ENCODE measurements around the gene NCS1. TPM values are rescaled to one million over a fixed set of nuclear protein-coding genes. Genes with fewer than 3 reads are reported as not detected.
"Not testable (repeated sequence)": the region's sequence is repeated elsewhere in the genome, so short reads cannot be mapped to it uniquely, and the experiment has no call there.

The NCS1 gene
- total RNA-seq, 1 donor = 0.27 TPM

DNA sequence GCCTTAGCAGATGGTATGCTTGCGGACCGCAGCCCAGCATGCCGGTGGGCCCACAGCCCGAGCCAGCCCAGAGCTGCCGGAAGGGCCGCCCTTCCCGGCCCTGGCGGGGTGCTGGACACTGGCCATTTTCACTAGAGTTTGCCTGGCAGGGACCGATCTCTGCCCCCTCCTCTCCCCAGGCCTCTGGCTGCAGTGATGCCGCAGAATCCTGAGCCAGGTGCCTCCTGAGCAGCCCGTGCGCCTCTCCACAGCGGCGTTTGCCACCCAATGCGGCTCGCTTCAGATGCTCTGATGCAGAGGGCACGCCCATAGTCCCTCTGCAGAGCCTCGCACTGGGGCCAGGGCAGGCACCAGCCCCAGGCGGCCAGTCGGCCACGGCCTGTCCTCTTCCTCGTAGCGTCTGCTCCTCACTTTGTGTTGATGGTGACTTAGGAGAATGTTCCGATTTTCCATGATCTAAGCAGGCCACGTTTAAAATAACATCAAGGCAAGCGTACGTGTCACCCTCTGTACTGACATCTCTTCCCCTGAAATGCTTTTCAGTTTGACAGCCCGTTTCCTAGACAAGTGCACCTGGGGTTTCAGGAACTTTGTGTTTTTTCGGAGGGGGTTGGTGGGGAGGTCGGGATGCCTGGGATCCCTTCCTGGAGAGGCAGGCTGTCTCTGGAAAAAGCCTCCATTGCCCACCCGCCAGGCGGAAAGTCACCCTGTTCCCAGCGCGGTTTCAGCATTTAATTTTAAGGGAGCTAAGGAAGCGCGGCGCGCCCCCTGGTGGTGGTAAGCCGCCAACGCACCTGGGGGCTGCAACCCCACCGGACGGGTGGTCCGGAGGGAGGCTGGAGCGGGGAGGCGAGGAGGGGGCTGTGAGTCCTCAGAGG is 63.6 kb downstream of the NCS1 start:
- DNase-seq (ENCODE audit: low read depth in 2 of 3, low spot score in 2 of 3) = peak; percentile 56 to 70 (median 68)

DNA sequence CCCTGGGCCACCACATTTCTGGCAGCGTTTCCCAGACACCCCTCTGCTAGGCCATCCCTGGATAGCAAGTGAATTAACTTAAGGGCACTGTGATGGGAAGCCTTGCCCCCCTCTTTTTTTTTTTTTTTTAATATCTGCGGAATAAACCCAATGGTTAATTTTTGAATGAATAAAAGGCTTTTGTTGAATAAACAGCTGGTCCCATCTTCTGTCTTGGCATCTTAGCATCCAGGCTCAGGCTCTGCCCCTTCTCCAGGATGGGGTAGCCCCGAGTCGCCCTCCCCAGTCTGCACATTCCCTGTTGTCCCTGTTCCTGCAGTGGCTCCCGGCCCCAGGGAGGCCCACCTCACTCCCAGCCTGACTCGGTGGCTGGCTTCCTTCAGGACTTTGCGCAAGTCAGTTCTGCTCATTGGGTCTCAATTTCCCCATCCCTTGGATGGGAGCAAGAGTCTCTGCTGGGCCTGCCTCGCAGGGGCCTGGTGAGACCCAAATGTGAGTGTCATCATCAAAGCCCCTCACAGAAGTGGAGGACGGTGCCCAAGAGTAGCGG is 64.3 kb downstream of the NCS1 start:
- no peak for DNase-seq (ENCODE audit: low read depth in 2 of 3, low spot score in 2 of 3)

DNA sequence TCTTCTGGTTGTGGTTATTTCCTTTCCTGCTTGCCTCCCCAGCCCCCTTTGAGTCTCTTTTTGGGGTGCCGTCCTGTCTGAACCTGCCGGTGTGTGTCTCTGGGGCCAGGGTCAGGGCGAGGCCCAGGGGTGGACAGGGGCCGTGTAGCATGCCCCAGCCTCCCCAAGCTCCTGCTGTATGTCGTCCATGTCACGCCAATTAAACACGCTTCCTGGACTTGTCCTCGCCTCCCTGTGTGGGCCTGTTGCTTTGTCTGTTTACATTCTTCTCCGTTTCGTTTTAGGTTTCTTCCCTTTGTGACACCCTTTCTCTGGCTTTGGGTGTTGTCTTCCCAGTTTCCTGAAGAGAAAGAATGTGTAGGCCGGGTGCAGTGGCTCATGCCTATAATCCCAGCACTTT is 64.9 kb downstream of the NCS1 start:
- no peak for DNase-seq (ENCODE audit: low read depth in 2 of 3, low spot score in 2 of 3)

DNA sequence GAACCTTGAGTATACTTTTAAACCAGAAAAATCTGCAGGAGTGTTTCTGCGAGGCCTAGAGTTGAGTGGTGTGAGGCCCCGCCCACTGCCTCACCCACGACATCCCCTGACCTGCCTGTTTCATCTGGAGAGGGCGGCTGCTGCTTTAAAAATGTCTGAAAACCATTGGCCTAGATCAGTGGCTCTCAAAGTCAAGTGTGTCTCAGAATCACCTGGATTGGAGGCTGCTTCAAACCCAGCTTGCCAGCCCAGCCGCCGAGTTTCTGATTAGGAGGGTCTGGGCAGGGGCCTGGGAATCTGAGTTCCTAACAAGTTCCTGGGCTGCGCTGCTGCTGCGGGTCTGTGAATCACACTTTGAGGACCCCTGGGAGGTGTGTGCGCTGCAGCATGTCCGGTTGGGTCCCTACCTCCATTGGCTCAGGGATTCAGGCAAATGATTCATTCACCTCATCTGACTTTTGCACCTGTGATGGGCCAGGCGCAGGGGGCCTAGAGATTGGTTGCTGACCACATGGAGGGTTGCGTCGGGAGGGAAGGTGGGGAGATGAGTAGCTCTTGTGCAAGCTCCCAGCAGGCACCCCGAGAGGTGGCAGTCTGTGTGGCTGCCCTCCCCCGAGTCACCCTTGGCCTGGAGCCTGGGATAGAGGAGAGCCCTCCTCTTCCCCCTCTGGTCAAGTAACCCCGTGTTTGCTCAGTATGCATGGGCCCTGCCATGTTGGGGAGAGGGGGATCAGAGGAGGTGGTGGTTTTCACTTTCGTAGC is 65.7 kb downstream of the NCS1 start:
- DNase-seq (ENCODE audit: low read depth in 2 of 3, low spot score in 2 of 3) = no peak

DNA sequence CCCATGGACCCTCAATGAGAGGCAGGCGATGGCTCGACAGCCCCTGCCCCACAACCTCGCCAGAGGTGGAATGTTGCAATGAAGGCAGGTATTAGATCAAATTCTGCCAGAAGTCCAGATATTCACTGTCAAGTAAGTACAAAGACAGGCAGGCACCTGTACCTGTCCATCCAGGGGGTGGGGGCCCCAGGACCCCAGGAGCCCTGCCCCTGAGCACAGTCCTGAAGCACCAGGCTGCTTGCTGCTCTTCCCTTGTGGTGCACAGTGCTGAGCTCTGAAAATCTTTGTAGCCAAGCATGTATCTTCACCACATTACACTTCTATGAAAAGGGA is 67.1 kb downstream of the NCS1 start:
- DNase-seq (ENCODE audit: low read depth in 2 of 3, low spot score in 2 of 3) = no peak

DNA sequence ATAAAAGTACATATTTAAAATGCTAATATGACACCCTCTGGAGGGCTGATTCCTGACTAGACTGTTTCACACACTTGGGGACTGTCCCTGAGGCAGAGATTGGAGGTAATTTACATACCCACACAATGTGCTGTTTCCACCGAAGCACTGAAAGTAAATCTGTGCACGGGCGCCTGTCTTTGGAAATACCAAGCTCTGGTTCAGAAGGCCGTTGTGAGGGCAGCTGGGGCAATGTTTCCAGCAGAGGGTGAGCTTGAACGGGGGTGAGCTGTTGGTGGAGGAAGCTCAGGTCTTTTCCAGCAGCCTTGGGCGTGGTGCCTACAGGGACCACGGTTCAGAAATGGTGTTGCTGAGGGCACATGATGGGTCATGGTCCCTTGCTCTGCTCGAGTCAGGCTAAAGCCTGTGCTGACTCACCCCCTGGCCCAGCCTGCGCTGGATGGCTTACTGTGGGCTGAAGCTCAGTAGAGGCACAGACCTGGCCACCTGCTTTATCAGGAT is 67.6 kb downstream of the NCS1 start:
- no peak for DNase-seq (ENCODE audit: low read depth in 2 of 3, low spot score in 2 of 3)

DNA sequence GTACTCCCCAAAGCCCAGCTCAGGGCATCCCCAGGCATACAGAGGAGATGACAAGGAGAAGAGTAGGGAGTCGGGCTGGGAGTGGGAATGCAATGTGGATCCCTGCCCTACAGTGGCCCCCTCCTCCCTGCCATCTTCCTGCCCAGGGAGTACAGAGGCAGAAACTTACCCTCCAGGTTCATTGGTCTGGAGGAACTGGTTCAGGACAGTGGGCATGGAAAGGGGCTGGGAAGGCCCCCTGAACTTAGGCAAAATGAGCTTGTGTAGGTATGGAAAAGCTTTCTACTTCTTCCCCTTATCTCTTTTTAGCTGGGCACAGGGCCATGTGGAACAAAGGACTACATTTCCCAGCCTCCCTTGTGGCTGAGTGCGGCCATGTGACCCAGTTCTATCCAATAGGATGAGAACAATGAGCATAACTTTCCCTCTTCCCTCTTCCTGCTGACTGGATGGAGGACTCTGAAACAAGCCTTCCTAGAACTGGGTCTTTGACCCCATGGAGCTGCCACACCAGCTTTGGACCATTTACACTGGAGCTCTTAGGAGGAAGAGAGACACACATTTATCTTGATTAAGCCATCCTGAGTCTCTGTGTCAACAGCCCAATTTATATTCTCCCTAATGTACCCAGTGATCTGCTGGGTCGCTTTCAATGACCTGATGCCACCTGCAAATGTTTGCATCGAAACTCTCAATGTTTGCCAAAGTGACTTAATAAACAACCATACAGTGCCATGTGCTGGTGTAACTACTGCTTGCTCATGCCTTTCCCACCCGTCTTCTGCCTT is 68.4 kb downstream of the NCS1 start:
- peak in 2 of 3 donors; percentile 48 to 52 for DNase-seq (ENCODE audit: low read depth in 2 of 3, low spot score in 2 of 3)

DNA sequence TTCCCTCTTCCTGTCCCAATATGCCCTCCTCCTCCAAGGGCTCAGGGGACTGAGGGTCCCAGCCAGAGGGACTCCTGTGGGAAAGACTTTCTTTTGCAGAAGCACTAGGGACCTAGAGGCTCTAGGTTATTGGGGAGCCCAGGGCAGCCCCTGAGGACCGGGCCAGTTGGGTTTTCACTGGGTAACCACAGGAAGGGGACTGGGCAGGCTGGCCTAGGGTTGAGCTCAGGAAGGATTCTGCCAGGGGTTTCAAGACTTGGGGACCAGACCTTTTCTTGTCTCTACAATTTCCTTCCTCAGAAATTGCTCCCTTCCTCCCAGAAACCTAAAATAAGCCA is 69.0 kb downstream of the NCS1 start:
- DNase-seq (ENCODE audit: low read depth in 2 of 3, low spot score in 2 of 3) = no peak

DNA sequence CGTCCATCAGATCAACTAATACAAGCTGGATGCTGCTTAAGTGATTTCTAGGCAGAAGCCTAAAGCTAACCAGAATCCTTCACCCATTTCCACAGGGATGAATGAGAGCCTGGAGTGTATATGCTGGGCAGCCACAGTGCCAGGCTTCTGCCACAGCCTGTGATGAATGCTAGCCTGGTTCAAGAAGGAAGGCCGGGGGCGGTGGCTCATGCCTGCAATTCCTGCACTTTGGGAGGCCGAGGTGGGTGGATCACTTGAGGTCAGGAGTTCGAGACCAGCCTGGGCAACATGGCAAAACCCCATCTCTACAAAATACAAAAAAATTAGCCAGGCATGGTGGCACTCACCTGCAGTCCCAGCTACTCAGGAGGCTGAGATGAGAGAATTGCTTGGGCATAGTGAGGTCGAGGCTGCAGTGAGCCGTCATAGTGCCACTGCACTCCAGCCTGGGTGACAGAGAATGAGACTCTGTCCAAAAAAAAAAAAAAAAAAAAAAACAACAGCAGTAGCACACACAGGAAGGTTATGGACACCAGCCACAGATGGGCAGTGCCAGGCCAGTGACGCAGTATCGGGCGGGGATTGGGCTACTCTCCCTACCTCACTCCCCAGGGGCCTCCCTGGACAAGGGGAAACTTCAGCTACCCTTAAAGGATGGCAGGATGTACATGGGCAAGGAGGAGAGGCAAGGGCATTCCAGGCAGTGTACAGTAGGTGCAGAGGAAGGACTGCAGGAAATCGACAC is 70.2 kb downstream of the NCS1 start:
- no peak for DNase-seq (ENCODE audit: low read depth in 2 of 3, low spot score in 2 of 3)

DNA sequence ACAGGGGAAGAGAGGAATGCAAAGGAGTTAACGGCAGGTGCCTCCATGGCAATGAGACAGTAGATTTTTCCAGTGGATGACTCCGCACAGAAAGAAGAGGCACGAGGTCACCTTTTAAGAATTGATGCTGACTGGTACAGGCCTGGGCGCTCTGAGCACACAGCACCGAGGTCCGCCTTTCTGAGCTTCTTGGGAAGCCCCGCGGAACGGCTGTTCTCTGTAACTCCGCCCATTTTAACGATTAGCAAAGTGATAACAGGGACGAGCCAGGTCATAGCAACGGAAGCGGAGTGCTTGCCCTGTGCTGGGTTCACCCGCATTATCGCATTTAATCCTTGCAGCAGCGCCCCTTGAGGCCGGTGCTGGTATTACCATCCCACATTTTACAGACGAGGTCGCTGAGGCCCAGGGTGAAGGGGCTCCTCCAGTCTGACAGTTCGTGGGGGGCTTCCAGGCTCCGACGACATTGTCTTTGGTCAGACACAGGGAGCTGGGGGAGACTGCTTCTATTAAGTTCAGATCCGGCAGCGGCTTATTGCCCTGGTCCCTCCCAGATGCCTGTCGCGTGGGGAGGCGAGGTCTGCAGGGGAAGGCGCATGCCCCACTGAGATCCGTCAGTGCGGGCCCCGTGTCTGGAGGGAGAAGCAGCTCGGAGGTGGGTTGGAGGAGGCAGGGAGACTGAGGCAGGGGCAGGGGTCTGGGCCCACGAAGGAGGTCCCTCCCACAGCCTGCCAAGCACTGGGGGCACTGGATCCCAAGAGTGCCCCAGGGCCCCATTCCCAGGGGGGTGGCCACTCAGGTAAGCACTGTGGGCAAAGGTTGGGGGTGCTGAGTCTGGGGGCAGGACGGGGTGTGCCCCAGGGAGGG is 71.0 kb downstream of the NCS1 start:
- DNase-seq (ENCODE audit: low read depth in 2 of 3, low spot score in 2 of 3) = peak; percentile 59 to 75 (median 70)

DNA sequence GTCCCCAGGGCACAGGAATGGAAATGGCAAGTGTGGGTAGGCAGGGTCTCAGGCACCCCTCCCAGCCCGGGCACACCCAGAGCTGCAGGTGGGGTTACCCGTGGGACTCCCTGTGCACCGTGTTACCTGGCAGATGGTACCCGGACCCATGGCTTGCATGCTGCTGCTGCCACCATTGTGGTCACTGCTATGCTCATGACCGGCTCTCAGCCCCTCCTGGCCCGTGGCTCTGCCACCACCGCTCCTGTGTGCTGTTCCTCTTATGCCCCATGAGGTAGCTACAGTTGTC is 71.6 kb downstream of the NCS1 start:
- no peak for DNase-seq (ENCODE audit: low read depth in 2 of 3, low spot score in 2 of 3)

DNA sequence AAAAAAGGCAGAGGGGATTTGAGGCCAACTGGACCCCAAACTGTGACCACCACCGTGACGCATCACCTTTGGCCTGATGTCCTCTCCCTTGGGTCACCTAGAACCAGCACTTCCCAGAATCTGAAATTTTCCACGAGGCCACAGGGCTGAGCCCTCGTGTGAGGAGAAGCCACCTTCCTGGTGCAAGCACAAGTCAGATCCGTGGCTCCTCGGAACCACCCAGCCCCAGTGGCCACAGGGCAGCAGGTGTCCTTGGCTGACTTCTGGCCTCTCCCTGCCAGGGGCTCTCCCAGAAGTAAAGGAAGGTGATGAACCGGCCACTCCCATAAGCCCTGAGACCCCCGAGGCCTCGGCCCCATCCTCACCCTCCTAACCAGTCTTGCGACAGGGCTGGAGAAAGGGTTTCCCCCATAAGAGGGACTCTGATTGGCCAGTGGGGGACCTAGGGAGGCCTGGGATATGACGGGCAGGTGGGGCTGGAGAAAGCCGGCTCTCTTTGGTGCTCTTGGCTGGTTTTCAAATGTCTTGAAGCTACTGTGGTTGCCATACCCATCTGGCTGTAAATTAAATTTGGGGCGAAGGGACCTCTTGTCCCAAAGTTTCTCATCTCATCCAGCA is 72.5 kb downstream of the NCS1 start:
- DNase-seq (ENCODE audit: low read depth in 2 of 3, low spot score in 2 of 3) = no peak

DNA sequence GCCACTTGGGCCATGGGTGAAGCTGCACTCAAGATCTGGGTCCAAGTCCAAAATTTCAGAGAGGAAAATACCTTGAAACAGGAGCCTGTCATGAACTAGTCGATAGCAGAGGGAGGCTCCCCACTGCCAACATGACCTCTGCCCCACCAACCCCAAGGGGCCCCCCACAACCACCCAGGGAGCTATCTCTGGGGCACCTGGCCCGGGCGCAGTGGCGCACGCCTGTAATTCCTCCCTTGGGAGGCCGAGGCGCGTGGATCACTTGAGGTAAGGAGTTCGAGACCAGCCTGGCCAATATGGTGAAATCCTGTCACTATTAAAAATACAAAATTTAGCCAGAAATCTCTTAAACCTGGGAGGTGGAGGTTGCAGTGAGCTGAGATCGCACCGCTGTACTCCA is 73.3 kb downstream of the NCS1 start:
- DNase-seq (ENCODE audit: low read depth in 2 of 3, low spot score in 2 of 3) = no peak

DNA sequence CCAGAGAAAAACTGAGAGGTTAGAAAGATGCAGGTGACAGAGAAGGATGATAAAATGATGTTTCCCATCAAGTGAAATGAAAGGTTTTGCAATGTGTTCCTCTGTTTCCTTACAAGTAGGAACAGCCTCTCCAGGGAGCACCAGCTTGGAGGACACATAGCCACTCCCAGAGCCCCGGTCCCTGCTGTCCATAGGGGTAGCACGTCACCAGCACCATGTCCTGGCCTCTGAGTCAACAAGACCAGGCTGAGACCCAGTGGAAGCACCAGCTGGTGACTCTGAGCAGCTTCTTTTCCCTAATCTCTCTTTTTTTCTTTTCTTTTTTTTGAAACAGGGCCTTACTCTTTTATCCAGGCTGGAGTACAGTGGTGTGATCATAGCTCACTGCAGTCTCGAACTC is 73.9 kb downstream of the NCS1 start:
- DNase-seq (ENCODE audit: low read depth in 2 of 3, low spot score in 2 of 3) = no peak

DNA sequence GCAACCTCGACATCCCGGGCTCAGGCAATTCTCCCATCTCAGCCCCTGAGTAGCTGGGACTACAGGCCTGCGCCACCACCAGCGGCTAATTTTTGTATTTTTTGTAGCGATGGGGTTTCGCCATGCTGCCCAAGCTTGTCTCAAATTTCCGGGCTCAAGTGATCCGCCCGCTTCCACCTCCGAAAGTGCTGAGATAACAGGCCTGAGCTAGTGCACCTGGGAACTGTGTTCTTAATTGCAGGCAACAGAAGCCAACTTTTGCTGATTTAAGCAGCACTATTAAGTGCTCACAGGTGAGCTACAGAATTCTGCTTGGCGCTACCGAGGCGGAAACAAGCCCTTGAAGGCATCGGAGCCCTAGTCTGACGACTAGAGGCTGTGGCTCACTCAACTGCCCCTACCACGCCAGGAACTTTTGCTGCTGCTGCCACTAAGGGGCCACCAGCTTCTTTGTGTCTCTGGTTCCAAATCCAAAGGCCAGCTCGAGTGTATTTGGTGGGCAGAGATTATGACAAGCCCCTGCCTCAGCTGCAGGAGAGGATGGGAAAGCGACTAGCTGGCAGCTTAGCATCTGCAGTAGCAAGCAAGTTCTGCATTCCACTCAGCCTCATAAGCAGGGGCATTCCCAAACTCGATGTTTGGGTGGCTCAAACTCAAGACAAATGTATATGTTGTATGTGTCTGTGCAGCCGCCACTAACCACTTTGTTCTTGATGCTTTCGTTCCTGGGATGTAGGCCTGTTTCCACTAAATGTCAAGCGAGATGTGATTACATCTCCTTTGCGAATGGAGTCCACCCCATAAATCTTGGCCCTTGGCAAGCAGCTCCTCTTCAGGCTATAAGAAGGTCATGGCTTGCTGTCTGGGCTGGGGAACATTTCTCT is 82.8 kb downstream of the NCS1 start:
- no peak for DNase-seq (ENCODE audit: low read depth in 2 of 3, low spot score in 2 of 3)

DNA sequence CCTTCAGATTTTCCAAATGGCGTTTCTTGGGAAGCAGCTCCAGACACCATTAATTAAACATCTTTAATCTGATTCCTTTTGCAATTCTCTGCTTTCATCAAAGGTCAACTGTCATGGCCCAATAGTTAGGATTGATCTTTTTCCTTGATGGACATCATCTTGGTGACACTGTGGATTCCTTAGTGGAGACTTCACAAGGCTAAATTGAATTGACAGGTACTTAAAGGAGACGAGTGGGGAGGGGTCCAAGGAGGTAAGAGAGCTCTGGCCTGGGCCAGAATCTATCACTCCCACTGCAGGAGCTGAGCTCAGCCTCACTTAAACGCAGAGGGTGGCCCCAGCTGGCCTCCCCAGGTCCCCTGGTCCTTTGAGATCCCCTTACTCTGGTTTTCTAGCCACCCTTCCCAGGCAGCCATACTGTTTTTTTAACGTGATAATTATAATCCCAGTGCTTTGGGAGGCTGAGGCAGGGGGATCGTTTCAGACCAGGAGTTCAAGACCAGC is 83.5 kb downstream of the NCS1 start:
- no peak for DNase-seq (ENCODE audit: low read depth in 2 of 3, low spot score in 2 of 3)

DNA sequence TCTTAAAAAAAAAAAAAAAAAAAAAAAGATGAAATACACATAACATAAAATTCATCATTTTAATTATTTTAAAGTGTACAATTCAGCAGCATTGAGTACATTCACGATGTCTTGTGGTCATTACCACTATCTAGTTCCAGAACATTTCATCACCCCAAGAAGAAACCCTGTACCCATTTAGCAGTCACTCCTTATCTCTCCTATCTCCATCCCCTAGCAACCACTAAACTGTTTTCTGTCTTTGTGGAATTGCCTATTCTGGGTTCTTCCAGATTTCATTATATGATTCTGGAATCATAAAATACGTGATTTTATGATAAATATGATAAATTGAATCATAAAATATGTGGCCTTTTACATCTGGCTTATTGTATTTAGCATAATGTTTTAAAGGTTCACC is 84.4 kb downstream of the NCS1 start:
- DNase-seq (ENCODE audit: low read depth in 2 of 3, low spot score in 2 of 3) = no peak

DNA sequence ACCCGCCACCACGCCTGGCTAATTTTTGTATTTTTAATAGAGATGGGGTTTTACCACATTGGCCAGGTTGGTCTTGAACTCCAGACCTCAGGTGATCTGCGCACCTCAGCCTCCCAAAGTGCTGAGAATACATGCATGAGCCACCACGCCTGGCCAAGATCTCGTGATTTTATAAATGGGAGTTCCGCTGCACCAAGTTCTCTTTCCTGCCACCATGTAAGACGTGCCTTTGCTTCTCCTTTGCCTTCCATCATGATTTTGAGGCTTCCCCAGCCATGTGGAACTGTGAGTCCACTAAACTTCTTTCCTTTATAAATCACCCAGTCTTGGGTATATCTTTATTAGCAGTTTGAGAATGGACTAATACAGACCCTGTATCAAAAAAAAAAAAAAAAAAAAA is 85.9 kb downstream of the NCS1 start:
- DNase-seq (ENCODE audit: low read depth in 2 of 3, low spot score in 2 of 3) = not testable (repeated sequence)

Measured in hematopoietic multipotent progenitor cell (in vitro differentiated cells).